ENCODE data around the gene MAP3K2. TPM values are rescaled to one million over a fixed set of nuclear protein-coding genes. Genes with fewer than 3 reads are reported as not detected.

MAP3K2 gene
- total RNA-seq, 4 donors from 2014 or later, result 38.8 to 70.2 (median 52.0) TPM

GRCh38 chr2:127407661-127408003, 19.9 kb upstream of the MAP3K2 start:
- H3K9me3 ChIP-seq, result no peaks in the 10 kb centered on the region
- no peaks in the 10 kb centered on the region for H3K36me3 ChIP-seq
- peak overlapping the region; percentile 39 to 65 (median 52) for H3K4me3 ChIP-seq
- DNase-seq, result no peak
- H3K27me3 ChIP-seq, result no peaks in the 10 kb centered on the region
- peak overlapping the region; percentile 77 to 96 (median 80) for H3K27ac ChIP-seq
- no peak for TF ChIP-seq POLR2A (IDR thresholded peaks at IDR 0.05)
- no peak for TF ChIP-seq CTCF (IDR thresholded peaks at IDR 0.05)
- peaks cover 8 to 41% (median 10%) of the 10 kb centered on the region in 4 donors for H3K4me1 ChIP-seq

- no peaks in the 10 kb centered on the region for H3K36me3 ChIP-seq
- peaks cover 8 to 43% (median 11%) of the 10 kb centered on the region in 4 donors for H3K4me1 ChIP-seq
- DNase-seq, result peak in 2 of 3 donors; percentile 13 to 48
- H3K27me3 ChIP-seq, result no peaks in the 10 kb centered on the region
- H3K27ac ChIP-seq, result peak overlapping the region in 2 of 4 donors; percentile 80 to 96
- no peak overlapping the region for H3K4me3 ChIP-seq
- H3K9me3 ChIP-seq, result no peaks in the 10 kb centered on the region
- TF ChIP-seq POLR2A (IDR thresholded peaks at IDR 0.05), result no peak
- TF ChIP-seq CTCF (IDR thresholded peaks at IDR 0.05), result no peak
Observed at GRCh38 chr2:127407091-127407490, 19.3 kb upstream of the MAP3K2 start.

- TF ChIP-seq POLR2A (IDR thresholded peaks at IDR 0.05), result no peak
- no peak for TF ChIP-seq CTCF (IDR thresholded peaks at IDR 0.05)
- peak in 1 of 3 donors; percentile 13 for DNase-seq
- no peaks in the 10 kb centered on the region for H3K27me3 ChIP-seq
- peaks cover 10 to 45% (median 12%) of the 10 kb centered on the region in 4 donors for H3K4me1 ChIP-seq
- no peaks in the 10 kb centered on the region for H3K36me3 ChIP-seq
- H3K9me3 ChIP-seq, result no peaks in the 10 kb centered on the region
- no peak overlapping the region for H3K4me3 ChIP-seq
- no peak overlapping the region for H3K27ac ChIP-seq
Observed at GRCh38 chr2:127406454-127406853, 18.7 kb upstream of the MAP3K2 start.

GRCh38 chr2:127405255-127405610, 17.5 kb upstream of the MAP3K2 start:
- no peaks in the 10 kb centered on the region for H3K27me3 ChIP-seq
- no peaks in the 10 kb centered on the region for H3K36me3 ChIP-seq
- TF ChIP-seq POLR2A (IDR thresholded peaks at IDR 0.05), result no peak
- TF ChIP-seq CTCF (IDR thresholded peaks at IDR 0.05), result no peak
- no peak overlapping the region for H3K4me3 ChIP-seq
- no peaks in the 10 kb centered on the region for H3K9me3 ChIP-seq
- H3K27ac ChIP-seq, result peak overlapping the region in 2 of 4 donors; percentile 53 to 68
- H3K4me1 ChIP-seq, result peaks cover 11 to 45% (median 13%) of the 10 kb centered on the region in 4 donors
- DNase-seq, result peak in 2 of 3 donors; percentile 12 to 43

GRCh38 chr2:127404466-127405254, 16.9 kb upstream of the MAP3K2 start:
- peaks cover 11 to 45% (median 13%) of the 10 kb centered on the region in 4 donors for H3K4me1 ChIP-seq

More at GRCh38 chr2:127404466-127405254, 16.9 kb upstream of the MAP3K2 start:
- no peaks in the 10 kb centered on the region for H3K36me3 ChIP-seq
- H3K27ac ChIP-seq, result peak overlapping the region in 2 of 4 donors; percentile 53 to 68
- DNase-seq, result peak in 1 of 3 donors; percentile 16
- no peak for TF ChIP-seq CTCF (IDR thresholded peaks at IDR 0.05)
- TF ChIP-seq POLR2A (IDR thresholded peaks at IDR 0.05), result no peak
- H3K27me3 ChIP-seq, result no peaks in the 10 kb centered on the region
- H3K4me3 ChIP-seq, result no peak overlapping the region
- no peaks in the 10 kb centered on the region for H3K9me3 ChIP-seq
